ENCODE results near the gene ERMP1. TPM values are rescaled to one million over a fixed set of nuclear protein-coding genes. Genes with fewer than 3 reads are reported as not detected.

The ERMP1 gene
- total RNA-seq, 1 donor from 2014 or later = 7.3 TPM

DNA sequence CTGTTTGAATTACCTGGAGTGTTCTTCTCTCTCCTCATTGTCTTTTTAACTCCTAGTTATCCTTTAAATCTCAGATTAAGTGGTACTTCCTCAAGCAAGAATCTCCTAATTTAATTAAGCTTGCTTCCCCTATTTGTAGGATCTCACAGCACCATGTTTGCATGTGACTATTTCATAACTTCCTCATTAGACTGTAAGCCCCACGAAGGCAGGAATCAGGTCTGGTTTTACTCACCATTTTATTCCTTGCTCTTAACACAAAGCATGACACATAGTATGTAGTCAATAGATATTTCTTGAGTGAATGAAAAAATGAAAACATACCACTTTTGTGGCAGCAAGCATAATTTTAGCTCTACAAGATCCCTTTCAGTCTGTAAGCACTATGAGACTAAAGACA is 1.3 kb upstream of the ERMP1 start:
- Mint-ChIP-seq H3K27me3 (no peaks in the 10 kb centered on the region), H3K4me1 (peaks cover 25% of the 10 kb centered on the region), H3K36me3 (ENCODE audit: low read depth) (peaks cover 5% of the 10 kb centered on the region), H3K9me3 (no peaks in the 10 kb centered on the region), H3K27ac (no peak overlapping the region), H3K4me3 (peak overlapping the region; percentile 5)
- ChIA-PET CTCF (interaction anchor here (0.7 to 1.3 kb wide), 3 partner anchors 52 to 220 kb away, joined by 3 read pairs; no protein-coding TSS in a partner anchor), POLR2A (interaction anchor here (0.8 kb wide), 1 partner anchor 397 kb away, joined by 3 read pairs; the partner anchor contains the start of gene PLGRKT)
- DNase-seq = no peak
- intact Hi-C loops (cut with micrococcal nuclease) = loop anchor here (5.0 kb wide), 4 partner anchors 232 to 1157 kb away; partner anchors contain the start of genes CDC37L1 and PLGRKT
- no peak for TF ChIP-seq CTCF (IDR thresholded peaks at IDR 0.05)
- no peak for ATAC-seq (ENCODE audit: low read depth)

DNA sequence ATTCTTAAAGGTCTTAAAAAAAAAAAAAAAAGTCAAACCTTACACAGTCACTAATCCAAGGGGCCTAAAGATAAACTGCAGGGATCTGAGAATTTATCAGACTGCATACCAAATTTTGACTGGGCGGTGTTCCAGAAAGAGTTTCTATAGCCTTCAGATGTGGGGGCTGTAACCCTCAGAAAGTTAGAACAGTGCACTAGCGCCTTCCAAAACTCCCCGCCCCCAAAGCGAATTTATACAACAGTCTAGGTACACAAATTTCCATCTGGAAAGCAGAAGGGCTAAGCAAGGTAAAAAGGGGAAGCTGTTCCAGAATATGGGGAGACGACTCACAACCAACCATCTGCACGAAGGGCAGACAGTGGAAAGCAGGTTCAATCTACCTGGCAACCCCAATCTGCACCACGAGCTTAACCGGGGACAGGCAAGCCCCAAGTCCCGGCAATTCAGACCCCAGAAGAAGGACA is 813 bp downstream of the ERMP1 start:
- peak overlapping the region; percentile 83 for H3K27ac Mint-ChIP-seq
- DNase-seq (no peak), ATAC-seq (ENCODE audit: low read depth) (peak; percentile 19)
- POLR2A ChIA-PET = interaction anchor here (0.6 to 1.9 kb wide), 5 partner anchors 24 to 743 kb away, joined by 3 to 8 read pairs (median 6); partner anchors contain the start of gene RIC1
- H3K27me3 Mint-ChIP-seq = no peaks in the 10 kb centered on the region
- TF ChIP-seq CTCF (IDR thresholded peaks at IDR 0.05) = no peak
- intact Hi-C loops (cut with micrococcal nuclease) = loop anchor here (2.0 to 5.0 kb wide), 8 partner anchors 183 to 1155 kb away; partner anchors contain the start of genes CDC37L1, JAK2, PLGRKT and RANBP6
- H3K9me3 Mint-ChIP-seq = no peaks in the 10 kb centered on the region
- peaks cover 6% of the 10 kb centered on the region for H3K36me3 Mint-ChIP-seq (ENCODE audit: low read depth)
- H3K4me3 Mint-ChIP-seq = peak overlapping the region; percentile 90
- H3K4me1 Mint-ChIP-seq = peaks cover 35% of the 10 kb centered on the region
- CTCF ChIA-PET = interaction anchor here (0.7 to 1.7 kb wide), 7 partner anchors 19 to 1072 kb away, joined by 3 to 7 read pairs (median 3); no protein-coding TSS in a partner anchor

GRCh38 chr9:5825895-5826622 is 6.9 kb downstream of the ERMP1 start:
- ChIA-PET CTCF (interaction anchor here (0.5 to 0.6 kb wide), 2 partner anchors 12 to 47 kb away, joined by 3 read pairs; no protein-coding TSS in a partner anchor), POLR2A (no interaction called here)
- H3K27me3 Mint-ChIP-seq = no peaks in the 10 kb centered on the region
- no peak for TF ChIP-seq CTCF (IDR thresholded peaks at IDR 0.05)
- DNase-seq (no peak), ATAC-seq (ENCODE audit: low read depth) (no peak)
- H3K27ac Mint-ChIP-seq = no peak overlapping the region
- intact Hi-C loops (cut with micrococcal nuclease) = no loop called here
- H3K4me3 Mint-ChIP-seq = no peak overlapping the region
- no peaks in the 10 kb centered on the region for H3K9me3 Mint-ChIP-seq
- peaks cover 11% of the 10 kb centered on the region for H3K4me1 Mint-ChIP-seq
- peaks cover 39% of the 10 kb centered on the region for H3K36me3 Mint-ChIP-seq (ENCODE audit: low read depth)

GRCh38 chr9:5825223-5825622 is 7.7 kb downstream of the ERMP1 start:
- ChIA-PET POLR2A (no interaction called here), CTCF (no interaction called here)
- no peak overlapping the region for H3K4me3 Mint-ChIP-seq
- DNase-seq = no peak
- peaks cover 42% of the 10 kb centered on the region for H3K36me3 Mint-ChIP-seq (ENCODE audit: low read depth)
- ATAC-seq (ENCODE audit: low read depth) = no peak
- no peaks in the 10 kb centered on the region for H3K9me3 Mint-ChIP-seq
- intact Hi-C loops (cut with micrococcal nuclease) = no loop called here
- TF ChIP-seq CTCF (IDR thresholded peaks at IDR 0.05) = no peak
- peaks cover 10% of the 10 kb centered on the region for H3K4me1 Mint-ChIP-seq
- H3K27me3 Mint-ChIP-seq = no peaks in the 10 kb centered on the region
- no peak overlapping the region for H3K27ac Mint-ChIP-seq

GRCh38 chr9:5820425-5820824 is 12.5 kb downstream of the ERMP1 start:
- DNase-seq = no peak
- intact Hi-C loops (cut with micrococcal nuclease) = no loop called here
- CTCF ChIA-PET = no interaction called here
- no peak for ATAC-seq (ENCODE audit: low read depth)
- H3K36me3 Mint-ChIP-seq (ENCODE audit: low read depth) = peaks cover 54% of the 10 kb centered on the region
- no peak for TF ChIP-seq CTCF (IDR thresholded peaks at IDR 0.05)
- POLR2A ChIA-PET = no interaction called here
- no peaks in the 10 kb centered on the region for H3K9me3 Mint-ChIP-seq
- H3K27ac Mint-ChIP-seq = no peak overlapping the region
- H3K4me1 Mint-ChIP-seq = no peaks in the 10 kb centered on the region
- no peaks in the 10 kb centered on the region for H3K27me3 Mint-ChIP-seq
- no peak overlapping the region for H3K4me3 Mint-ChIP-seq
